GM19455 (cell line): ENCODE measurements around the gene COLGALT1.

Experiments used
- ATAC-seq: cut with Tn5 transposase; IDR thresholded peaks from one replicate; pipeline ENCODE4 v1.9.1; 2021; ENCODE audit not compliant: unreplicated experiment

COLGALT1 gene

DNA sequence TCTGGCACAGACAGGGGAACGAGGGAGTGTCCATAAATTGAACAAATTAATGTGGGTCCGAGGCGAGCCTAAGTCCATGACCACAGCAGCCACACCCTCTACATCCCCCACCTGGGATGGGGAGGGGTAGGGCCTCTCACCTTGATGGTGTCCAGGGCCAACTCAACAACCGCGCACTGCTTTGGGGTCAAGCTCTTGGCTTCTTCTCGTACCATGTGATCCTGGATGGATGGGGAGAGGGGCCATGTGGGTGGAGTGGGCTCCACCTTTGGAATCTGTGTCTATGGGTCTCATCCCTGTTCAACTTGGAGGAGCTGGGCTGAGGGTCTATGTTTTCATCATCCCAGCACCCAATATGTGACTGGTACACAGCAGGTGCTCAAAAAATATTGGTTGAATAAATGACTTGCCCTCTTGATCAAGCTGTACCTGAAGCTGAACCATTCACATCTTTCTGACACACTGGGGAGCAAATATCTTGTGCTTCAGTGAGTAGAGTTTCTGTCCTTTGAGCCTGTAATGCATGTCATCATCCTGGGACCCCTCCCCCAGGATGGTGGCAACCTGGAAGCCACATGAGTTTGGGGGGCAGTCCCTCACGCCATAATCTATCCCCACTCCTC lies 62.9 kb downstream of the COLGALT1 start:
- no peak for ATAC-seq

DNA sequence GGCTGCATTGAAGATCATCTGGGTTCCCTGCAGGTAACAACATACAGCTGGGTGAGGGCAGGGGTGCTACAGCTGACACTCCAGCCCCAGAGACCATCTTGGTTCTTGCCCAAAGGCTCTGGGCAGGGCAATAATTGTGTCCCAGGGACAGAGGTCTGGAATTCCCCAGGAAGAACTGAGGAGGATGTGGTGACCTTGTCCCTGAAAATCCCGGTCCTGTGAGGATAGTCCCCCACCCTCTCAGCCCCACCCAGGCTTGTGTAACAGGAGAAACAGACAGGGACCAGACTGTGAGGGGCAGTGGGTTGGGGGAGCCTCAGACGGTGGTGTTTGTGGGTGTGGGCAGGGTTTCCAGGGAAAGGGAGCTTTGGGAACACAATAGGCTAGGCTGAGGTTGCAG lies 63.5 kb downstream of the COLGALT1 start:
- no peak for ATAC-seq

DNA sequence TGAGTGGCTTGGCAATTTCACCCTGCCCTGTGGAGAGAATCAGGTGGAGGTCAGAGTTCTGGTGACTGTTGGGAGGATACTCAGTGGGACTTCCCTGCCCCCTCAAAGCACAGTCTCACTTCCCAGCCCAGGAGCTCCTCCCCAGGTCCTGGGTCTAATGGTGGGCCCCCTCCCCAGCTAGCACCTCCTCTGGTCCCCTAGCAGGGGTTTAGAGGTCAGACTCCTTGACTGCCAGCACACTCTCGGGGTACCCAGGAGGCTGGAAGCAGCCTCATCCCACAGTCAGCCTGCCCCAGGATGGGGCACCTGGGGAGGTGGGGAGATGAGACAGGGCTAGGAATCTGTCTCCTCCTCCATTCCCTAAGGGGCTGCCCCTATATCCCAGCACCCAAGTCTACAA lies 65.2 kb downstream of the COLGALT1 start:
- ATAC-seq: no peak

DNA sequence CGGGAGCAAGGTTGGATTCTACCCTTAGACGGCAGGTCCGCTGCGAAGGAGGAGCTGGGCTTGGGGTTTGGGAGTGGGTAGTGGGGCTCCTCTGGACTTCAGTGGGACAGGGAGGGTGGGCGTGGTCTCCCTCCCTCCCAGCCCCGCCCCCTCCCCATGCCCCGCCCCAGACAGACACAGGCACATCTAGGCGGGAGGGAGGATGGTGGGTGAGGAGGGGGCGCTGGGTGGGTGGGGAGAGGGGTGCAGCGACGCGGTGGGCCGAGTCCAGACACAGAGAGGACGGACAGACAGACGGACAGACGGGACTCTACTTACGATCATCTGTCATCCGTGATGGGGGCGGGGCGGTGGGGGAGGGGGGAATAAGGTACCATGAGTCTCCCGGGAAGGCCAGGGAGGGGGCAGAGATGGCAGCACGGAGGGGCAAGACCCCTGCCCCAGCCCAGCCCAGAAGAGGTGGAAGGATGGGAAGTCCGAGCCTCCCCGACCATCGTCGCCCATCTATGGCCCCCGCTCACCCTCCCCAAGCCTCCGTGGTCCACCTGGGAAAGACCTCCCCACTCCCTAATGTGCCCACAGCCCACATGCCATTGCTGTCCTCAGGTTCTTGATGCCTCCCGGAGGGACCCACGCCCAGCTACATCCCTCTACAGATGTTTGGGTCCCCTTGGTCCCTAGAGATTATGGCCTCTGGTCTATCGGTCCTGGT lies 67.9 kb downstream of the COLGALT1 start:
- no peak for ATAC-seq

DNA sequence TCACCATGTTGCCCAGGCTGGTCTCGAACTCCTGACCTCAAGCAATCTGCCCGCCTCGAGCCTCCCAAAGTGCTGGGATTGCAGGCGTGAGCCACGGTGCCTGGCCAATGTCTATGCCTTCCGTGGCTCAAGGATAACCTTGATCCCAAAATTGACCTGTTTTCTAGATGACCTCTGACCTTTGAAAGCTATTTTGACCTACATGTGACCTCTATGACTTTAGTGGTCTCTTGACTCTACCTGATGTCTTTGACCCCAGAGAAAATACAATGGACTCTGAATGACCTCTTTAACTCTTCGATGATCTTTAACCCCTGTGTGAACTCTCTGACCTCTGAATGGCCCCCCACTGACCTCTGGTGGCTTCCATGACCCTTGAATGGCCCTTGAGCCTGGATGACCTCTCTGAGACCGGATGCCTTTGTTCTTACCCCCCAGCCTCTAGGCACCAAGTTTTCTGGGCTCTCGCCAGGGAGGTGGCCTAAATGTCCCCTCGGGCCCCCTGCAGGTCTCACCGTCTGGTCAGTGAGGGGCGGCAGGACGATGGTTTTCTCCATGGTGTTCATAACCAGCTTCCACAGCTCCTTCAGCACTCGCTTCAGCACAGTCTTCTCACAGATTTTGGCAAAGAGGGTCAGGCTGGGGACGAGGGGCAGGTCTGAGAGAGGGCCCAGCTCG lies 69.0 kb downstream of the COLGALT1 start:
- ATAC-seq: no peak

DNA sequence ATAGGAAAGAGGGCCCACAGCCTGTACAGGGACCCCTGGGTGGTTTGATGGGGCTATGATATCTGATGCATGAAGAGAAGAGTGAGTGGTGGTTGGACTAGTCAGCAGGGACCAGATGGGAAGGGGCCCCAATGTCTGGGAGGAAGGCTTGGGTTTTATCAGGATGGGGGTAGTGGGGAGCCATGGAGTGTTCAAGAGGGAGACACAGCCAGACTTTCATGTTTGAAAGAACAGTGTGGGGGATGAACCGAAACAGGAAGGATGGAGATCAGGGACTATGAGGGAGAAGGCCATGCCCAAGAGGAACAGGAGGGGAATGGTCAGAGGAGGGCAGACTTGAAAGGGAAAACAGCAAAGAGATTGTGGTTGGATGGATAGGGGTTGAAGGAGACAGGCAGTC lies 69.6 kb downstream of the COLGALT1 start:
- no peak for ATAC-seq

DNA sequence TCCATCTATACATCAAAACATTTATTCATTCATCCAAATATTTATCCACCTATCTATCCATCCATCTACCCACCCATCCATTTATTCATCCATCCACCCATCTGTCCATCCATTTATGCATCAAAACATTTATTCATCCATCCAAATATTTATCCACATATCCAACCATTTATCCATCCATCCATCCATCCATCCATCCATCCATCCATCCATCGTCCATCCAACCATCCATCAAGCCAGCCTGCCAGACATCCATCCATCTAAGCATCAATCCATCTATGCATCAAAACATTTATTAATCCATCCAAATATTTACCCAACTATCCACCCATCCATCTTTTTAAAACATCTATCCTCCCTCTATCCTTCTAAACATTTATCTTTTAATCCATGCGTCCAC lies 70.5 kb downstream of the COLGALT1 start:
- no peak for ATAC-seq

DNA sequence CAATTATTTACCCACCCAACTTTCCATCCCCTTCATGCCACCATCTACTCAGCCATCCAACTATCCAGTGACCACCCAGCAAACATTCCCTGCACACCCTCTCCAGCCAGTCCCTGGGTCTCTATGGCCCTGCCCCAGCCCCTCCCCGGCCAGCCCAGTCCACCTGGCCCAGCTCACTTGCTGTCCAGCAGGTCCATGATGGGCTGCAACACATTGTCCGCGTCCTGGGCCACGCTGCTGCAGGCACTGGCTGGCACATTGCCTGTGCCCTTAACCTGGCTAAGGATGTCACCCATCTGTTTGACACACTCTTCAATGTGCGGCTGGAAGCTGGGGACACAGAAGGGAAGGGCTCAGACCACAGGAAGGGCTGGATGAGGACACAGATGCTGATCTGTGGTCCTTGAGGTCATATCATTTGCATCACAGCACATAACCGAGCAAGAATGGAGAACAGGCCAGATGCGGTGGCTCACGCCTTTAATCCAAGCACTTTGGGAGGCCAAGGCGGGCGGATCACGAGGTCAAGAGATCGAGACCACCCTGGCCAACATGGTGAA lies 71.1 kb downstream of the COLGALT1 start:
- ATAC-seq: no peak

DNA sequence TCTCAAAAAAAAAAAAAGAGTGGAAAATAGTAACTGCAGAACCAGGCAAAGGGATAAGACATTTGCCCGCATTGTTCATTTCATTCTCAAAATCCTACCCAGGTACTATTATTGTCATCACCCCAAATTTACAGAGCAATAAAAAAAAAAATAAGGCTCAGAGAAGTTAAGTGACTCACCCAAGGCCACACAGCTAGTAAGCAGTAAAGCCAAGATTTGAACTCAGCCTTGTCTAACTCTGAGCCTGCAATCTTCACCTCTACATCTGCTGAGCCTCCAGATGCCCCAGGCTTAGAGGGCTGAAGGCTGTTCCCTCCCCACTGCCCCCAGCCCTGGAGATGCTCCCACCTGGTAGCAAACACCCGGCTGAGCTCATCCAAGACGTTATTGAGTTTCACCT lies 71.7 kb downstream of the COLGALT1 start:
- ATAC-seq: no peak

DNA sequence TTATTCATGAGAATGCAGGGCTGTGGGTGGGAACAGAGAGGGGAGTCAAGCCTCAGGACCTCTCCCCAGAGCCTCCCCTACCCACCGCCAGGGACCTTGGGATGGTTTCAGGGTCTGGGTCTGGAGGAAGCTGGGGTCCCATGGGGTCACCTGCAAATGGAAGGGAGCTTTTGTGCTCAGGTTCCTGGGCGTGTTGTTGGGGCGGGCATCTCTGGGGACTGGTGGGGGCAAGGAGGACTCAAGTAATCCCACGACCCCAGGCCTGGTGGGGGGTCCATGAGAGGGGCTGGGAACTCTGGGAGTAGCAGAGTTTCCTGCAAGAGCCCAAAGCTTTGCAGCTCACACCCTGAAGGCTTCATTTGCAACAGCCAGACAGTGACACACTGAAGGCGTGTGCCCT lies 72.5 kb downstream of the COLGALT1 start:
- no peak for ATAC-seq

DNA sequence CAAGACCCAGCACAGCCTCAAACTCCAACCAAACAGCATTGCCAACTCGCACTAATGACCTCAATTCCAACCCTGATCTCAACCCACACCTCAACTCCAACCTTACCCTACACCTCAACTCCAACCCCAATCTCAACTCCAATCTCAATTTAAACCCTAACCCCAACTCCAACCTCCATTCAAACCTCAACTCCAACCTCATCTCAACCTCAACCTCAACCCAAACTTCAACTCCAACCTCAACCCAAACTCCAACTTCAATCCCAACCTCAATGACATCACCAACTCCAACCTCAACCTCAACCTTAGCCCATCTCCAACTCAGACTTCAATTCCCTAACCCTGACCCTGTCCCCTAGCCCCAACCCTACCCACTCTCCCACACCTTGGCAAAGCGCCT lies 74.3 kb downstream of the COLGALT1 start:
- no peak for ATAC-seq

DNA sequence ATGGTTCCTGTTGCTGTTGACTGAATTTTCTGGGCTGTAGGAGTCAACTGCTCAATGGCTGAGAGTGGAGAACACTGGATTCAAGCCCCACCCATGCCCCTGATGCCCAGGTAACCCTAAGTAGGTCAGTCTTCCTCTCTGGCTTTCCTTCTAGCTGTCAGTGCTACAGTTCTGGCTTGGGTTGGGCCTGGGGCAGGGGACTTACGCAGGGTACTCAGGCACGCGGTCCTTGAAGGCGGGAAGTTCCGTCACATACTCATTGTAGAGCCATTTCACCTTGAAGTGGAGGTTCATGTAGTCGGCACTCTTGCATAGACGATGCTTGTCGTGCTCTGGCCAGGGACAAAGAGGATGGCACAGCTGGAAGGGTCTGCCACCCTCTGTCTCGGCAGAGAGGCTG lies 77.1 kb downstream of the COLGALT1 start:
- ATAC-seq: no peak
